OCI-LY7 (cell line): Measurements from ENCODE around the gene RNU6-7.

Source experiments
- CTCF ChIP-seq: fragments of 200-600 bp; sonication (generic); conservative IDR thresholded peaks from 2 replicates; pipeline ENCODE4 v1.5.1; 2014; ENCODE audit warnings: mild to moderate bottlenecking, antibody characterized with exemption, low read length, moderate library complexity, mixed read lengths
- EZH2phosphoT487 ChIP-seq: fragments of 200-600 bp; sonication (generic); IDR thresholded peaks from 2 replicates; pipeline ENCODE4 v1.6.1; 2018; ENCODE audit warnings: low read depth, borderline replicate concordance, mild to moderate bottlenecking, mixed run types, antibody characterized with exemption, low read length, moderate library complexity, mixed read lengths

DNA sequence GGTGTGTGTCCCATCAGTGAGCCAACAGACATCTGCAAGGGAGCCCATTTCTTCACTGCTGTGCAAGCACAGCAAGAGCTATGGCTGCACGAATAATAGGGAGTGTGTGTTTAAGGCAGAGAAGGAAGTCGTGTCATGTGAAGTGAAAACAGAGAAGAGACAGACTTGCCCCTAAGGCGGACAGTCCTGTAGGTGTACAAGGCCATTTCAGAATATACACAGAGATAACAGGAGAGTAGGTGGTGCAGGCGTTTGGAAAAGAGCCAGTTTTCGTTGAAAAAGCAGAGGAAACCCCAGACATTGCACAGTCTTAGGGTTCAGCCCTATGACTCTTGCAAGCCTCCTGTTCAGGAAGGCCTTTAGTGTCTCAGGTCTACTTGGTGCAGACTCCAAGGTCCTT, 47.5 kb downstream of the RNU6-7 start:
- TF ChIP-seq CTCF (no peak), EZH2phosphoT487 (no peak)
